Smooth muscle cell of the brain vasculature (primary cell): ENCODE data around the gene KCNQ1.

ENCODE experiments used
- DNase-seq: peaks from one replicate; pipeline ENCODE4 v3.0.0-alpha.2; 2012; ENCODE audit warnings: low read depth, low spot score

KCNQ1 gene

GRCh38 chr11:2423157-2424025, 21.4 kb upstream of the KCNQ1 start:
- DNase-seq, result no peak

- DNase-seq, result no peak
Measured at GRCh38 chr11:2424811-2425495, 19.9 kb upstream of the KCNQ1 start.

- no peak for DNase-seq
Measured at GRCh38 chr11:2425506-2425905, 19.3 kb upstream of the KCNQ1 start.

- DNase-seq, result no peak
Measured at GRCh38 chr11:2426221-2426620, 18.6 kb upstream of the KCNQ1 start.

GRCh38 chr11:2426826-2427521, 17.8 kb upstream of the KCNQ1 start:
- no peak for DNase-seq

DNA sequence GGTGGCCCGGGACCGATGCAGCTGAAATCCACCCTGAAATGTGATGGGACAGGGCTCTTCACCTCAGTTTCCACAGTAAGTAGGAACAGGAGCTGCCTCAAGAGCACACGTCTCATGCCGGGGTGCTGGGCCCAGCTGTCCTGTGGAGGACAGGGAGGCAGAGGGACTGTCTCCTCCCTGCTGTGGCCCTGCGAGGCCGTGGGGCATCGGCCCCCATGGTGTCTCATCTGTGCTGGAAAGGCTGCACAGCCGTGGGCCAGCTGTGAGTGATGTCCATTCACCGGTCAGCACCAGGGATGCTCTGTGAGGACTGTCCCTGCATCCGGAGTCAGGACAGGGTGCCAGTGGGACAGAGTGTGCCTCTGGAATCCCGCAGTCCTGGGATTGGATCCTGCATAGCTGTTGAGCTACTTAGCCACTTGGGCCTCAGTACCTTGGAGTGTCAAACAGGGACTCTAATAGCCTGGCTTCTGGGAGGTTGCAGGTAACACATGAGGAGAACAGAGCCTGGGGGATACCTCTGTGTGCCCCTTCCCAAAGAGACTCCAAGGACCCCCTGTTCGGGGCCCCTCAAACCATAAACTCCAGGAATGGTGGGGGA, 17.0 kb upstream of the KCNQ1 start:
- no peak for DNase-seq

GRCh38 chr11:2428322-2428795, 16.4 kb upstream of the KCNQ1 start:
- peak; percentile 10 for DNase-seq

- DNase-seq, result no peak
Measured at GRCh38 chr11:2431395-2431794, 13.4 kb upstream of the KCNQ1 start.

DNA sequence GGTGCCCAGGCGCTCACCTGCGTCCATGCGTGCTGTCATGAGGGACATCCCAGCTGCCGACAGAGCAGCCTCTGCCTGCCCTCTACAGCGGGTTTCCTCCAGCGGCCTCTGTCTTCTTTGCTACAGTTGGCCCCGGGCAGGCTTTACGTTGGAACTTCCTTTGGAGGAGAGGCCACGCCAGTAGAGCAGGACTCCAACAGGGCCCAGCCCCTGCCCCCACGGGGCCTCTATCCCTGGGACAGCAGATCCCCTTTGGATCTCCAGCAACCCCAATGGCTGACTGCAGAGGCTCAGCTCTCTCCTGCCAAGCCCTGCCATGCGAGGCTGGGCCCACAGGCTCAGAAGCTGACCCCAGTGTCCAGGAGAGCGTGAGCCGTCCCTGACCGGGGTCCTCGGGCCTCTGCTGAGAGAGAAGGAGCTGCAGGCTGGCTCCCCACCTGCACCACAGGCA, 12.6 kb upstream of the KCNQ1 start:
- no peak for DNase-seq

- no peak for DNase-seq
Measured at GRCh38 chr11:2432628-2433071, 12.2 kb upstream of the KCNQ1 start.

- DNase-seq, result no peak
Measured at GRCh38 chr11:2433106-2433925, 11.5 kb upstream of the KCNQ1 start.

- no peak for DNase-seq
Measured at GRCh38 chr11:2434008-2434407, 10.8 kb upstream of the KCNQ1 start.

GRCh38 chr11:2434506-2435255, 10.1 kb upstream of the KCNQ1 start:
- no peak for DNase-seq

GRCh38 chr11:2435288-2436012, 9.4 kb upstream of the KCNQ1 start:
- DNase-seq, result no peak

DNA sequence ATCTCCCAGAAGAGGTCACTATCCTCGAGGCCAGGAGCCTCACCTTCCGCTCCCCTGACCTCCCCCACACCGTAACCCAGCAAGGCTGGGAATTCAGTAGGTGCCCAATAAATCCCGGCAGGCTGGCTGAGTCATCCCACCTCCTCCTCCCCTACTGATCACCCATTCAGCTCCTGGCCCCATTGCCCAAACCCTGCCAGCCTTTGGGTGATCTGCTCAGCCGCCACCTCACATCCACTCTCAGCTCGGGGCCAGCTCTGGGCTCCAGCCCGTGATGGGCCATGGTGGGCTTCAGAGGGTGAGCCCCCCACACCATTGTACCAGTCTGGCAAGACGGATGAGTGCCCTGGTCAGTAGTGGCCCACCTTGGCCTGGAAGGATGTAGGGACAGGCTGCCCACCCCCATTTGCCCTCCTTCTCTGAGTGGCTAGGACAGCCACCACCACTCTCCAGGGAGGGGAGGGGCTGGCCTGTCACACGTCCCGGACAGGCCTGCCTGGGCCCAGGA, 8.7 kb upstream of the KCNQ1 start:
- no peak for DNase-seq

- no peak for DNase-seq
Measured at GRCh38 chr11:2436521-2437031, 8.2 kb upstream of the KCNQ1 start.

GRCh38 chr11:2437516-2437915, 7.3 kb upstream of the KCNQ1 start:
- no peak for DNase-seq

GRCh38 chr11:2439820-2440219, 5.0 kb upstream of the KCNQ1 start:
- no peak for DNase-seq

GRCh38 chr11:2440646-2441045, 4.2 kb upstream of the KCNQ1 start:
- DNase-seq, result no peak
